ENCODE measurements around the gene OLFM2.
"Not testable (repeated sequence)": the region's sequence is repeated elsewhere in the genome, so short reads cannot be mapped to it uniquely, and the experiment has no call there.

The OLFM2 gene

GRCh38 chr19:9857920-9858746 is 78.2 kb downstream of the OLFM2 start:
- DNase-seq, result no peak

GRCh38 chr19:9857076-9857721 is 79.1 kb downstream of the OLFM2 start:
- no peak for DNase-seq

GRCh38 chr19:9856609-9857008 is 79.7 kb downstream of the OLFM2 start:
- DNase-seq, result no peak

GRCh38 chr19:9854282-9854846 is 82.0 kb downstream of the OLFM2 start:
- DNase-seq, result no peak

- DNase-seq, result no peak
Measured at GRCh38 chr19:9850235-9850959, 85.9 kb downstream of the OLFM2 start.

- DNase-seq, result no peak
Measured at GRCh38 chr19:9849791-9850190, 86.5 kb downstream of the OLFM2 start.

- DNase-seq, result no peak
Measured at GRCh38 chr19:9848762-9849161, 87.6 kb downstream of the OLFM2 start.

GRCh38 chr19:9848060-9848459 is 88.3 kb downstream of the OLFM2 start:
- DNase-seq, result no peak

GRCh38 chr19:9847087-9847671 is 89.1 kb downstream of the OLFM2 start:
- DNase-seq, result no peak

- not testable (repeated sequence) for DNase-seq
Measured at GRCh38 chr19:9843626-9844273, 92.6 kb downstream of the OLFM2 start.

- DNase-seq, result no peak
Measured at GRCh38 chr19:9842834-9843625, 93.3 kb downstream of the OLFM2 start.

GRCh38 chr19:9839415-9839814 is 96.9 kb downstream of the OLFM2 start:
- no peak for DNase-seq

- DNase-seq, result no peak
Measured at GRCh38 chr19:9838324-9838723, 98.0 kb downstream of the OLFM2 start.

- DNase-seq, result no peak
Measured at GRCh38 chr19:9836021-9836420, 100.3 kb downstream of the OLFM2 start.

- no peak for DNase-seq
Measured at GRCh38 chr19:9835507-9835949, 100.8 kb downstream of the OLFM2 start.

- peak; percentile 97 for DNase-seq
Measured at GRCh38 chr19:9834726-9835506, 101.4 kb downstream of the OLFM2 start, which contains the start of gene PIN1. Gene PIN1, plus strand, starts transcription at chr19:9835318. Its CDS starts 27 bp downstream, at chr19:9835345.

GRCh38 chr19:9834307-9834725 is 102.0 kb downstream of the OLFM2 start:
- DNase-seq, result no peak

- DNase-seq, result no peak
Measured at GRCh38 chr19:9828551-9829063, 107.7 kb downstream of the OLFM2 start.

- peak; percentile 87 for DNase-seq
Measured at GRCh38 chr19:9827289-9828238, 108.8 kb downstream of the OLFM2 start, which contains the start of gene UBL5. Gene UBL5, plus strand, starts transcription at chr19:9827918. Its CDS starts 420 bp downstream, at chr19:9828338.

Measured in activated T-cell treated with anti-CD3 and anti-CD28 coated beads for 4 hours (primary cell).